ENCODE data around the gene TP53AIP1.

TP53AIP1 gene

DNA sequence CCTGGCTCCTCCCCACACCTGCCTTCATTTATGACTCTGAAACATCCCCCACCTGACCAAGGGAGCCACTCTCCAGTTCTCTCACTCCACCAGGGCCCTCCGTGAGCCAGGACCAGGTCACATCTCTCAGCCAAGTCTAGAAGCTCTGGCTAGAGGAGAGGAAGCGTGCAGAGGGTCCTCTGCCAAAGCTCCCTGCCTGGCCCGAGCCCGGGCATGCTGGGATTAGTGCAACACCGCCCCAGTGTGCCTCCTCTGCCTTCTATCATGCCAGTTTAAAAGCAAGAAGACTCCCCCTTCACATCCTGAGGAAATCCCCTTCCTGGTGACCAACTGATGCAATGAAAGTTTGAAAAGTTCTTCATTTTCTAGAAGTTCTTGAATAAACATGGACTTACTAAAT, 23.5 kb downstream of the TP53AIP1 start:
- H3K27ac ChIP-seq (ENCODE audit: low read depth, low read length): no peak overlapping the region
- H3K9ac ChIP-seq (ENCODE audit: low read length): no peak overlapping the region
- no peaks in the 10 kb centered on the region for H3K36me3 ChIP-seq (ENCODE audit: control insufficient read depth, insufficient read depth, low read length)
- H3K4me1 ChIP-seq (ENCODE audit: control insufficient read depth, insufficient read depth, low read length): no peaks in the 10 kb centered on the region
- H3K27me3 ChIP-seq (ENCODE audit: control insufficient read depth, insufficient read depth, low read length): peaks cover 3% of the 10 kb centered on the region
- H3K4me3 ChIP-seq (ENCODE audit: low read length): no peak overlapping the region

DNA sequence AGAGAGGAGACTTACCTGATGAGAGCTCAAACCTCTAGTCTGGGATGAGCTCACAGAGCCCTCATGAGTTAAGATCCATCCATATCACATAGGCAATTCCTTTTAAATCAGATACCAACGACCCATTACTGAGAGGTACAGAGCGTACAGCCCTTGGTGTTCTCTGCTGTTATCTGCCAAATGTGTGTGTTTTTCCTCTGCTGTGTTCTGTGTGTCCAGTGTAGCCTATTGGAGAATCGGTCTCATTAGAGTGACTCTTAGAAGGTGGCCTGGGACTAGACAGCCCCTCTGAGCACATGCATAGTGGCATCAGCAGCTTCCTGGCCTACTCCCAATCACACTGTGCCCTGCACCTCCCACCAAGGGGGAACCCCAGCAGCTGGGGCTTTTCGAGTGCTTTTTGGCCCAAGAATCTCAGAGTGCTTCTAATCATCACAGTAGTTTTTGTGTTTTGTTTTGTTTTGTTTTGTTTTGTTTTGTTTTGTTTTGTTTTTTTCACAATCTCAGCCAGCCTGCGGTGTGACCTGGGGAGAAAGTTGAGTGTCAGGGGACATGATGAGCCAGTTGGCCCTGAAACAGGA, 25.4 kb downstream of the TP53AIP1 start:
- no peak overlapping the region for H3K27ac ChIP-seq (ENCODE audit: low read depth, low read length)
- no peak overlapping the region for H3K4me3 ChIP-seq (ENCODE audit: low read length)
- no peak overlapping the region for H3K9ac ChIP-seq (ENCODE audit: low read length)
- H3K27me3 ChIP-seq (ENCODE audit: control insufficient read depth, insufficient read depth, low read length): peaks cover 3% of the 10 kb centered on the region
- H3K36me3 ChIP-seq (ENCODE audit: control insufficient read depth, insufficient read depth, low read length): no peaks in the 10 kb centered on the region
- H3K4me1 ChIP-seq (ENCODE audit: control insufficient read depth, insufficient read depth, low read length): no peaks in the 10 kb centered on the region

DNA sequence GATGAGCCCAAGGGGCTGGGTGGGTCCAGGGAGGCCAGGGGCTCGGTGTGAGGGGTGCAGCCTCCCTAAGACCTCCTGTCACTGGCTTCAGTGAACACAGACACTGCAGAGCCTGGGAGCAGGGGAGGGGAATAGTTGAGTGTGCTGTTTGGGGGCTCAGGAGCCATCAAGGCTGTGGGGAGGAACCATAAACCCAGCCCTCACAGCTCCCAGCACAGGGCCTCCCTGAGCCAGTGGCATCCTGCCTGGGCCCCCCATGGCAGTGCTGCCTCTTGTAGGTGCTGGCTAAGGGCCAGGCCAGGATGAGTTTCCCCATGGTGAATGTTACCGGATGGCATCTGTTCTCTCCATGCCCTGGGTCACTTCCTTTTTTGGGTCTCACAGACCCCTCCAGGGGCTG, 26.0 kb downstream of the TP53AIP1 start:
- Histone ChIP-seq H3K9ac (ENCODE audit: low read length) (no peak overlapping the region), H3K27me3 (ENCODE audit: control insufficient read depth, insufficient read depth, low read length) (peaks cover 3% of the 10 kb centered on the region), H3K36me3 (ENCODE audit: control insufficient read depth, insufficient read depth, low read length) (no peaks in the 10 kb centered on the region), H3K4me3 (ENCODE audit: low read length) (no peak overlapping the region), H3K4me1 (ENCODE audit: control insufficient read depth, insufficient read depth, low read length) (no peaks in the 10 kb centered on the region), H3K27ac (ENCODE audit: low read depth, low read length) (no peak overlapping the region)

GRCh38 chr11:128916037-128916572, 26.6 kb downstream of the TP53AIP1 start:
- Histone ChIP-seq H3K4me1 (ENCODE audit: control insufficient read depth, insufficient read depth, low read length) (no peaks in the 10 kb centered on the region), H3K4me3 (ENCODE audit: low read length) (no peak overlapping the region)

GRCh38 chr11:128915149-128915521, 27.5 kb downstream of the TP53AIP1 start:
- Histone ChIP-seq H3K27ac (ENCODE audit: low read depth, low read length) (no peak overlapping the region), H3K27me3 (ENCODE audit: control insufficient read depth, insufficient read depth, low read length) (peaks cover 3% of the 10 kb centered on the region), H3K4me1 (ENCODE audit: control insufficient read depth, insufficient read depth, low read length) (no peaks in the 10 kb centered on the region), H3K9ac (ENCODE audit: low read length) (no peak overlapping the region), H3K4me3 (ENCODE audit: low read length) (no peak overlapping the region), H3K36me3 (ENCODE audit: control insufficient read depth, insufficient read depth, low read length) (no peaks in the 10 kb centered on the region)

More at GRCh38 chr11:128916037-128916572, 26.6 kb downstream of the TP53AIP1 start:
- Histone ChIP-seq H3K27me3 (ENCODE audit: control insufficient read depth, insufficient read depth, low read length) (peaks cover 3% of the 10 kb centered on the region), H3K36me3 (ENCODE audit: control insufficient read depth, insufficient read depth, low read length) (no peaks in the 10 kb centered on the region), H3K27ac (ENCODE audit: low read depth, low read length) (no peak overlapping the region), H3K9ac (ENCODE audit: low read length) (no peak overlapping the region)

DNA sequence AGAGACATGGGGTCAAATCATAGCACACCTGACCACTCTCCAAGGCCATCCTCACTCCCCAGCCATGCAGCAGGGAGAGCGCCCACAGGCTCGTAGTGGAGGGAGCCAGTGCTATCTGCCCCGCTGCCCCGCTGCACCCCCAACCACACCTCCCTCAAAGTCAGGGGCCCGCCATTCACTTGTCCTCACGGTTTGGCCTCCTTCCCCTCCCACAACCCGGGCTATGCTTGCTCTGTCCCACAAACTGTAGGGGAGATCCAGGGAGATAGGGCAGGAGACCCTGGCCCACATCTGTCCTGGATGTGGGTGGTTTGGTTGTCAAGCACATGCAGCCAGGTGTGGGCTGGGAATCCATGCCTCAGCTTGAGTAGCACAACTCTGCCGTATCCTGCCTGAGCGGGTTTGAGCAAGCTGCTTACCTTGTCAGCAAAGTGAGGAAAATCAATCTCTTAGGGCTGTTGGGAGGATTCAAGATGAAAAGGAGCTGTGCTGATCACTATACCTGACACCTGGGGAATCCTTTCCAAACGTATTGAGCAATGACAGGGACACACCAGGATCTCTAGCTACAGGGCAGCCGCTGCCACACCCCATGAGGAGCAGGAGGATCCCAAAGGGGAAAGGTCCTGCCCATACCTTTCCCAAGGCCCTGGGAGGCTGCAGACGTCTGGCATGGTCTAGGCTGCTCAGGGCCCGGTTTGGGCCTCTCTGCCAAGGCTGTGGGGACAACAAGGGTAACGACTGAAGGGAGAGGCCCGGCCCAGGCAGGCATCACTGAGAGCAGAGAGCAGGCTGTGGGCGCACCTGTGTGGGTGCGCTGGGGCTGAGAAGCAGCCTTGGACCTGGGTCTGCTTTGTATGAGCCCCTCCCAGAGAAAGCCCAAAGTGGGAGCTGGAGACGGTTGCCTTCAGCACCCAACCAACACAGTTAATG, 28.2 kb downstream of the TP53AIP1 start:
- H3K4me1 ChIP-seq (ENCODE audit: control insufficient read depth, insufficient read depth, low read length): no peaks in the 10 kb centered on the region
- no peaks in the 10 kb centered on the region for H3K36me3 ChIP-seq (ENCODE audit: control insufficient read depth, insufficient read depth, low read length)
- no peak overlapping the region for H3K9ac ChIP-seq (ENCODE audit: low read length)
- H3K27ac ChIP-seq (ENCODE audit: low read depth, low read length): no peak overlapping the region
- peaks cover 3% of the 10 kb centered on the region for H3K27me3 ChIP-seq (ENCODE audit: control insufficient read depth, insufficient read depth, low read length)
- no peak overlapping the region for H3K4me3 ChIP-seq (ENCODE audit: low read length)

DNA sequence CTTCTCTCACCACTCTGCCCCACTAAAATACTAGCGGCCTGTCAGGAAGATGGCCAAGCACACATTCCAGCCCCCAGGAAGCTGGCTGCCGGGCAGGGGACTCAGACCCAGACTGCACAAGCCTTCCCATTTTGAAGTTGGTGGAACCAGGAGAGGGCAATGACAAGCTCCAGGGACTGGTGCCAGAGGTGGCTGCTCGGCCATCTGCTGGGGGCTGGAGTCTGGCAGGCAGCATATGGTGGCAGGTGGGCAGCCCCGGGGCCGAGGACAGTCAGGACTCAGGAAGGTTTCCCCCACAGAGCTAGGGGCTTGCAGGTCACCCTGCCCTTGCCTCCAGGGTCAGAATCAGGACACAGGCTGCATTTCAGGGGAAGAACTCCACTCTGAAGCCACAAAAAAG, 28.9 kb downstream of the TP53AIP1 start:
- H3K4me1 ChIP-seq (ENCODE audit: control insufficient read depth, insufficient read depth, low read length): no peaks in the 10 kb centered on the region
- H3K4me3 ChIP-seq (ENCODE audit: low read length): no peak overlapping the region
- H3K36me3 ChIP-seq (ENCODE audit: control insufficient read depth, insufficient read depth, low read length): no peaks in the 10 kb centered on the region
- no peak overlapping the region for H3K27ac ChIP-seq (ENCODE audit: low read depth, low read length)
- H3K27me3 ChIP-seq (ENCODE audit: control insufficient read depth, insufficient read depth, low read length): peaks cover 3% of the 10 kb centered on the region
- H3K9ac ChIP-seq (ENCODE audit: low read length): no peak overlapping the region

DNA sequence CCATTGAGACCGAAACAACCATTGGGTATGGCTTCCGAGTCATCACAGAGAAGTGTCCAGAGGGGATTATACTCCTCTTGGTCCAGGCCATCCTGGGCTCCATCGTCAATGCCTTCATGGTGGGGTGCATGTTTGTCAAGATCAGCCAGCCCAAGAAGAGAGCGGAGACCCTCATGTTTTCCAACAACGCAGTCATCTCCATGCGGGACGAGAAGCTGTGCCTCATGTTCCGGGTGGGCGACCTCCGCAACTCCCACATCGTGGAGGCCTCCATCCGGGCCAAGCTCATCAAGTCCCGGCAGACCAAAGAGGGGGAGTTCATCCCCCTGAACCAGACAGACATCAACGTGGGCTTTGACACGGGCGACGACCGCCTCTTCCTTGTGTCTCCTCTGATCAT, 31.0 kb downstream of the TP53AIP1 start:
- peaks cover 3% of the 10 kb centered on the region for H3K27me3 ChIP-seq (ENCODE audit: control insufficient read depth, insufficient read depth, low read length)
- no peak overlapping the region for H3K9ac ChIP-seq (ENCODE audit: low read length)
- H3K4me1 ChIP-seq (ENCODE audit: control insufficient read depth, insufficient read depth, low read length): no peaks in the 10 kb centered on the region
- H3K4me3 ChIP-seq (ENCODE audit: low read length): no peak overlapping the region
- no peak overlapping the region for H3K27ac ChIP-seq (ENCODE audit: low read depth, low read length)
- H3K36me3 ChIP-seq (ENCODE audit: control insufficient read depth, insufficient read depth, low read length): no peaks in the 10 kb centered on the region

- Histone ChIP-seq H3K27me3 (ENCODE audit: control insufficient read depth, insufficient read depth, low read length) (peaks cover 3% of the 10 kb centered on the region), H3K9ac (ENCODE audit: low read length) (no peak overlapping the region), H3K4me1 (ENCODE audit: control insufficient read depth, insufficient read depth, low read length) (no peaks in the 10 kb centered on the region), H3K4me3 (ENCODE audit: low read length) (no peak overlapping the region), H3K27ac (ENCODE audit: low read depth, low read length) (no peak overlapping the region), H3K36me3 (ENCODE audit: control insufficient read depth, insufficient read depth, low read length) (no peaks in the 10 kb centered on the region)
Measured at GRCh38 chr11:128911239-128911638, 31.4 kb downstream of the TP53AIP1 start.

DNA sequence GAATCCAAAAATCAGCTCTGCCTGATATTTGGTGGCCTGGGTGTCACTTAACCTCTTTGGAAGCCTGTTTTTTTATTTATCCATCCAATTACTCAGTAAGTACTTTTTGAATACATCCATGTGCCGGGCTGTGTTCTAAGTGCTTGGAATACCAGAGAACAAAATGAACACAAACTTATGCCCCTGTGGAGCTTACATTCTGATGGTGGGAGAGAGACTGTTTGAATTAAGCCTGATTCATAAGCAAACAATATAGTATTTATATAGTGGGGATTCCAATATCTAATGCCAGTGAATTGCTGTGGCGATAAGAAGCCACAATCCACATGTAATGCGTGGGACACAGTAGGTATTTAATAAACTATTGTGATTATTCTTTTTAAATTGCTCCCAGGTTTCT, 32.1 kb downstream of the TP53AIP1 start:
- no peak overlapping the region for H3K4me3 ChIP-seq (ENCODE audit: low read length)
- no peak overlapping the region for H3K27ac ChIP-seq (ENCODE audit: low read depth, low read length)
- no peak overlapping the region for H3K9ac ChIP-seq (ENCODE audit: low read length)
- no peaks in the 10 kb centered on the region for H3K4me1 ChIP-seq (ENCODE audit: control insufficient read depth, insufficient read depth, low read length)
- no peaks in the 10 kb centered on the region for H3K36me3 ChIP-seq (ENCODE audit: control insufficient read depth, insufficient read depth, low read length)
- H3K27me3 ChIP-seq (ENCODE audit: control insufficient read depth, insufficient read depth, low read length): peaks cover 3% of the 10 kb centered on the region

- H3K27ac ChIP-seq (ENCODE audit: low read depth, low read length): no peak overlapping the region
- no peaks in the 10 kb centered on the region for H3K36me3 ChIP-seq (ENCODE audit: control insufficient read depth, insufficient read depth, low read length)
- no peaks in the 10 kb centered on the region for H3K4me1 ChIP-seq (ENCODE audit: control insufficient read depth, insufficient read depth, low read length)
- no peak overlapping the region for H3K4me3 ChIP-seq (ENCODE audit: low read length)
- no peaks in the 10 kb centered on the region for H3K27me3 ChIP-seq (ENCODE audit: control insufficient read depth, insufficient read depth, low read length)
- H3K9ac ChIP-seq (ENCODE audit: low read length): no peak overlapping the region
Measured at GRCh38 chr11:128909438-128910125, 33.1 kb downstream of the TP53AIP1 start.
